Muscle of back (tissue), 13 donors: ENCODE data around the gene PAQR6. TPM values are rescaled to one million over a fixed set of nuclear protein-coding genes. Genes with fewer than 3 reads are reported as not detected.
A peak's percentile ranks its signal among the peaks of the same experiment; 100 is the strongest.

Source experiments
- DNase-seq, 3 donors: peaks; one replicate each; pipeline versions ENCODE4 v3.0.0 to v3.0.0-alpha.2; 2013
- long read RNA-seq, 9 donors: transcript quantifications; one replicate each; lab custom pipeline, GENCODE V29; 2026
- polyA plus RNA-seq, 10 donors: library from polyadenylated mRNA; unstranded; fragments of 120-200 nt; gene quantifications; one replicate each; pipeline ENCODE4 v1.2.1, GENCODE V29; 2013; ENCODE audit not compliant: insufficient read length in 10 of 10

Gene PAQR6, protein sequence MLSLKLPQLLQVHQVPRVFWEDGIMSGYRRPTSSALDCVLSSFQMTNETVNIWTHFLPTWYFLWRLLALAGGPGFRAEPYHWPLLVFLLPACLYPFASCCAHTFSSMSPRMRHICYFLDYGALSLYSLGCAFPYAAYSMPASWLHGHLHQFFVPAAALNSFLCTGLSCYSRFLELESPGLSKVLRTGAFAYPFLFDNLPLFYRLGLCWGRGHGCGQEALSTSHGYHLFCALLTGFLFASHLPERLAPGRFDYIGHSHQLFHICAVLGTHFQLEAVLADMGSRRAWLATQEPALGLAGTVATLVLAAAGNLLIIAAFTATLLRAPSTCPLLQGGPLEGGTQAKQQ
- polyA plus RNA-seq: 1 to 10 TPM; 2.1 to 6.7 (median 3.6) TPM
- long read RNA-seq, donor 1: 0 reads
- long read RNA-seq, donor 2: 0 reads
- long read RNA-seq, donor 3: 0 reads
- long read RNA-seq, donor 4: 0 reads
- long read RNA-seq, donor 5: 0 reads
- long read RNA-seq, donor 6: 0 reads
- long read RNA-seq, donor 7: 0 reads
- long read RNA-seq, donor 8: 0 reads
- long read RNA-seq, donor 9: 0 reads

DNA sequence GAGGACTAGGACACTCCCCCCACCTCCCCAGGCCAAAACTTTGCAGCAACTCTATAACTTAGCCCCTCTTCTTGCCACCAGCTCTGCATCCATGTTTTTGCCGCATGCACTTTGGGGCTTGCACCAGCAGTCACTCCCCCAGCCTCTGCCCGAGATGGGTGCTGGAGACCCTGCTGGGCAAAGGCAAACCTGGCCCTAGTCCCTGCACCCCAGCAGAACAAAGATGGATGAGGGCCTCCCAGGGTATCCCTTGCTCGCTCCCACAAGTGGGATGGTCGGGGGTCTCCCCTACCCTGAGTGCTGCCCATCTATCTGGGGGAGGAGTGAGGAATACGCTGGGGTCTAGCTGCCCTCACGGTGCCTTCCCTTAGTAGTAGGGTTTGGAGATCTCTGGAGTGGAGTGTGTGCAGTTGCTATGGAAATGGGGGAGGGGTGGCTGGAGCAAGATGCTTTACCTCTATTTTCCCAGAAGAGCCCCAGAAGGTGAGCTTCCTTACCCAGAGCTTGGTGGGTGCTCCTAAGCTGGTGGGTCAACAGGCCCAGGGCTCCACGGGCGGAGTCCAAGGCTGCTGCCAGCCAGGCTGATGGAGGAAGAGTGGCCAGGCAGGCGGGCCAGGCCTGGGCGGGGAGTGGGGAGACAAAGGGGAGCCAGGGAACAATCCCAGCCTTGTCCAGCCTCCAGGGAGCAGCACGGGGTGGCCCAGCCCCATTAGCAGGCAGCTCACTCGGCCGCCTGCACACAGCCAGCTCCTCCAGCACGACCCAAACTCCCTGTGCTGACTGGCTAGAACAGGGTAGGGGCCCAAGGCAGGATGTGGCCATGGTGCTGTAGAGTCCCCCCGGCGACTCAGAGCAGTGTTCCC is at the start of gene PAQR6:
TSS of gene PAQR6 (minus strand) at position 597 of the 863 bp plus-strand sequence. CDS start 1,325 bp downstream, outside the sequence.
- DNase-seq: peak in 1 of 3 donors; percentile 33

GRCh38 chr1:156295391-156295947 is 47.6 kb upstream of the PAQR6 start, which contains the start of gene GLMP:
Gene GLMP, minus strand, starts transcription at chr1:156295679. Its CDS starts 34 bp downstream, at chr1:156295645.
- DNase-seq: peak; percentile 69 to 90 (median 82)

- DNase-seq: no peak
Measured at GRCh38 chr1:156293895-156294294, 46.0 kb upstream of the PAQR6 start.

- no peak for DNase-seq
Measured at GRCh38 chr1:156293098-156293434, 45.2 kb upstream of the PAQR6 start.

- peak; percentile 74 to 94 (median 86) for DNase-seq
Measured at GRCh38 chr1:156291226-156292061, 43.6 kb upstream of the PAQR6 start.

DNA sequence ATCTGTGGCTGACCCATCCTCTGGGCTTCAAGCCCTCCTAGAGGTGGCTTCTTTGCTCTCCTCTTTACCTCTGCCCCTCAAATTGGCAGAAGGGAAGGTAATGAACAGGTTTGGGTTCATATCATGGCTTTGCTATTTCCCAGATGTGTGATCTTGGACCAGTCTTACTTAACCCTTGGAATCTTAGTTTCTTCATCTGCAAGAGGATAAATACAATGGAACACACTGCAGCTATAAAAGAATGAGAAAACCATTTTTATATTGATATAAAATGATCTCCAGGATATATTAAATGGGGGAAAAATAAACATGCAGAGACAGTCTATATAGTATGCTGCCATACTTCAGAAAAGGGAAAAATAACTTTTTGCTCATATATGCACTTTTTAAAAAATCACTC is 42.0 kb upstream of the PAQR6 start:
- no peak for DNase-seq

- DNase-seq: no peak
Measured at GRCh38 chr1:156286061-156286460, 38.2 kb upstream of the PAQR6 start.

- DNase-seq: no peak
Measured at GRCh38 chr1:156285437-156285836, 37.6 kb upstream of the PAQR6 start.

DNA sequence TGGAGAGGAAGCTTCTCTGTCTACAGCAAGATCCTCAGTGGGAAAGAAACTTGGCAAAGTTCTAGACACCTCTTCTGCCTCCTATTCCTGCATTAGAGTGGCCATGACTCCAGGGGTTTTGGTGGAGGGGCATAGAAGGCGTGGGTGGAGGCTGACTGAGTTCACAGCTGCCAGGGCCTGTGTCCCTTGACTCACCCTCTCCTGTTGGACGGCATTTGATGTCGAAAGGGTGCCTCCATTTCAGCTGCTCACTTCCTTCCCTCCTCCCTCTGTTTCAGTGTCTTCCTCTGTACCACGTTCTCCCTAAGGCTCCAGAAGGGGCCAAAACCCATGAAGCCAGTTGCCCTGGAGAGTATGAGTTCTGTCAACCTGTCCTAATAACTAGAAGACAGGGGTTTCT is 36.9 kb upstream of the PAQR6 start:
- no peak for DNase-seq

- DNase-seq: no peak
Measured at GRCh38 chr1:156284112-156284511, 36.3 kb upstream of the PAQR6 start, which contains the start of gene TMEM79. Gene TMEM79, plus strand, starts transcription at chr1:156284325. Its CDS starts 902 bp downstream, at chr1:156285227.

GRCh38 chr1:156283521-156283920 is 35.7 kb upstream of the PAQR6 start:
- DNase-seq: no peak

GRCh38 chr1:156282479-156283222 is 34.8 kb upstream of the PAQR6 start, which contains the start of gene SMG5:
Gene SMG5, minus strand, starts transcription at chr1:156282825. Its CDS starts 145 bp downstream, at chr1:156282680.
- DNase-seq: peak; percentile 99

GRCh38 chr1:156281693-156282478 is 34.0 kb upstream of the PAQR6 start:
- DNase-seq: peak in 2 of 3 donors; percentile 10 to 19

- DNase-seq: peak; percentile 18 to 29 (median 23)
Measured at GRCh38 chr1:156281281-156281680, 33.4 kb upstream of the PAQR6 start.

- DNase-seq: no peak
Measured at GRCh38 chr1:156279837-156280236, 32.0 kb upstream of the PAQR6 start.

DNA sequence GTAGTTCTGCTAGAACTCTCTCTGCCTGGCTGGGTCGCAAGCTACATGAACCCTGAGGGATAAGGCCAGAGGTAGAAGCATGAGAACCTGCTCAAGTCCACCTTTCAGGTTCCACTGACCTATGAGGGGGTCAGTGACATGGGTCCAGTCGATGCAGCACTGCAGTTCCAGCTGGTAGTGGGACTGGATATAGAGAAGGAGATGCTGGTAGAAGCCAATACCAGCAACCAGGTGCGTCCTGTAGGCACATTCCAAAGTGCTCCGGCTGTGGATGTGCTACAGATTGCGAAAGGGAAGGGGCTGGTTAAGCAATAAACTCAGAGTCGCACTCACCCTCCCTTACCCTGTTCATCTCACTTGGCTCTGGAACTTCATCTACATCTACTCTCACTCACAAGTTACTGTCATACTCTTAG is 29.1 kb upstream of the PAQR6 start:
- no peak for DNase-seq

DNA sequence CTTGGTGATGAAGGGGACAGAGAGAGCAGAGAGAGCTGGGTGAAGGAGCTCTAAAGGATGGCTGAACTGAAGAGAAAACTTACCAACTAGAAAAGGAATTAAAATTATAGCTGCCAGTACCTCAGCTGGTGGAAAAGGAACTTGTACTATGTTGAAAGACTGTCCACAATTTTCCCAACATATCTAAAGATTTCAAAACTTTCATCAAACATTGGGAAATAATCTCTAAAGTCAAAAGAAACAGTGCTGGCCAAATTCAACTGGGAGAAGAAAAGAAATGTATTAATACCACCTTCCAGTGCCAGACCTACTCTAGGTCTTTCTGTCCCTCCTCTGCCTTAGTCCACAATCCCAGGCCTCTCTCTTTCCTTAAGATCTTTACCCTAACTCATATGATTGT is 28.7 kb upstream of the PAQR6 start:
- DNase-seq: no peak

DNA sequence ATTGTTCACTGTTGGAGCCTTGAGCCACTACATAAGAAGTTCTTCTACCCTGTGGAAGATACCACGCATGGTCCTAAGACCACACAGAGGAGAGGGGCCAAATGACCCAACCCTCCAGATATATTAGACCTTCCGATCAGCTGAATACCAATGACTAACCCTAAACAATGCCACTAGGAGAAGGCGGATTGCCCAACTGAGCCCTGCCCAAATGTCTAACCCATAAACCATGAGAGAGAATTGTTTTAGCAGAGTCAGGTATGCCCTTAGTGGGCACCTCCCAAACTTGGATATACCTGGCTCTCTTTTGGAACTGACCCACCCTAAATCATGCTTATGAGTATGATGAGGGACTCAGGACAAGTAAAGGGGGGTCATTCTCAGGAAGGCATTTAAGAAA is 22.5 kb upstream of the PAQR6 start:
- DNase-seq: no peak

GRCh38 chr1:156268336-156268735 is 20.5 kb upstream of the PAQR6 start:
- no peak for DNase-seq
